GF-D8 (cell line): ENCODE results near the gene SPAST.
A peak's percentile ranks its signal among the peaks of the same experiment; 100 is the strongest.
"Not testable (repeated sequence)": the region's sequence is repeated elsewhere in the genome, so short reads cannot be mapped to it uniquely, and the experiment has no call there.

Experiments used
- DNase-seq: peaks from one replicate; lab custom pipeline; 2025; lab: John Stamatoyannopoulos, UW

SPAST gene

GRCh38 chr2:32063310-32064020 is at the start of gene SPAST:
SPAST (plus strand) TSS chr2:32063556; CDS start chr2:32063832, 276 bp downstream.
- DNase-seq = peak; percentile 96

- DNase-seq = not testable (repeated sequence)
These were observed 44.4 kb upstream of the SPAST start for GRCh38 chr2:32018789-32019482.

- DNase-seq = not testable (repeated sequence)
These were observed 29.0 kb upstream of the SPAST start for GRCh38 chr2:32034198-32034887.

GRCh38 chr2:32039447-32040219 is 23.7 kb upstream of the SPAST start, which contains the start of gene DPY30:
DPY30 (minus strand) TSS chr2:32039805; CDS start chr2:32039456, 349 bp downstream.
- DNase-seq = peak; percentile 80

- DNase-seq = no peak
These were observed 19.8 kb upstream of the SPAST start for GRCh38 chr2:32043561-32043960.

- DNase-seq = no peak
These were observed 11.4 kb upstream of the SPAST start for GRCh38 chr2:32051836-32052439.

- not testable (repeated sequence) for DNase-seq
These were observed 8.8 kb upstream of the SPAST start for GRCh38 chr2:32054583-32054982.

- DNase-seq = no peak
These were observed 5.2 kb upstream of the SPAST start for GRCh38 chr2:32058130-32058529.

GRCh38 chr2:32060266-32060665 is 3.1 kb upstream of the SPAST start:
- DNase-seq = no peak

- no peak for DNase-seq
These were observed 1.9 kb upstream of the SPAST start for GRCh38 chr2:32061430-32061829.

- peak; percentile 26 for DNase-seq
These were observed 1.1 kb upstream of the SPAST start for GRCh38 chr2:32061973-32062861.

- DNase-seq = no peak
These were observed 755 bp downstream of the SPAST start for GRCh38 chr2:32064021-32064601.

GRCh38 chr2:32064713-32065112 is 1.4 kb downstream of the SPAST start:
- DNase-seq = no peak

GRCh38 chr2:32067549-32067948 is 4.2 kb downstream of the SPAST start:
- no peak for DNase-seq

- no peak for DNase-seq
These were observed 10.8 kb downstream of the SPAST start for GRCh38 chr2:32074134-32074506.

GRCh38 chr2:32095671-32096070 is 32.3 kb downstream of the SPAST start:
- no peak for DNase-seq

- DNase-seq = no peak
These were observed 44.8 kb downstream of the SPAST start for GRCh38 chr2:32108111-32108510.

GRCh38 chr2:32118055-32118454 is 54.7 kb downstream of the SPAST start:
- DNase-seq = no peak

GRCh38 chr2:32119161-32119560 is 55.8 kb downstream of the SPAST start:
- no peak for DNase-seq

GRCh38 chr2:32124660-32125059 is 61.3 kb downstream of the SPAST start:
- DNase-seq = no peak
